AG10803 (cell line): ENCODE measurements around the gene ACO1.

Experiments used
- DNase-seq: peaks from one replicate; pipeline ENCODE4 v3.0.0; 2010; ENCODE audit warnings: low read depth
- H3K4me3 ChIP-seq: 2 replicates; pipeline ENCODE4 v1.5.1; 2011; ENCODE audit warnings: mild to moderate bottlenecking, low read length, control low read depth
- CTCF ChIP-seq: conservative IDR thresholded peaks from 2 replicates; pipeline ENCODE4 v1.5.1; 2011; ENCODE audit warnings: mild to moderate bottlenecking, low read length, control low read depth, inconsistent platforms

Gene ACO1

GRCh38 chr9:32384364-32385151 lies at the start of gene ACO1:
TSS of gene ACO1 (plus strand) at chr9:32384643. CDS start at chr9:32405507, 20,864 bp downstream.
- peak within 1 kb of the TSS; percentile 95 for H3K4me3 ChIP-seq
- no peak for TF ChIP-seq CTCF
- peak; percentile 79 for DNase-seq

- DNase-seq: no peak
- TF ChIP-seq CTCF: no peak
- no peak overlapping the region for H3K4me3 ChIP-seq
These were observed 49.2 kb upstream of the ACO1 start for GRCh38 chr9:32334916-32335895.

GRCh38 chr9:32339424-32339823 lies 45.0 kb upstream of the ACO1 start:
- no peak for DNase-seq
- H3K4me3 ChIP-seq: no peak overlapping the region
- no peak for TF ChIP-seq CTCF

- no peak for TF ChIP-seq CTCF
- H3K4me3 ChIP-seq: no peak overlapping the region
- DNase-seq: no peak
These were observed 44.1 kb upstream of the ACO1 start for GRCh38 chr9:32340361-32340760.

- no peak for TF ChIP-seq CTCF
- peak overlapping the region; percentile 29 for H3K4me3 ChIP-seq
- peak; percentile 4 for DNase-seq
These were observed 39.8 kb upstream of the ACO1 start for GRCh38 chr9:32344551-32345182.

GRCh38 chr9:32345243-32345642 lies 39.2 kb upstream of the ACO1 start:
- TF ChIP-seq CTCF: no peak
- DNase-seq: no peak
- H3K4me3 ChIP-seq: no peak overlapping the region
